NCI-H1930 (cell line): ENCODE results near the gene CLCNKA.

ENCODE experiments used
- DNase-seq, 2 experiments: peaks; one replicate each; lab custom pipeline; 2025; lab: John Stamatoyannopoulos, UW

CLCNKA gene

GRCh38 chr1:16063226-16063829, 41.5 kb downstream of the CLCNKA start:
- no peak for DNase-seq

- DNase-seq, result no peak
These were observed 42.1 kb downstream of the CLCNKA start for GRCh38 chr1:16063921-16064320.

GRCh38 chr1:16064536-16065268, 42.9 kb downstream of the CLCNKA start:
- DNase-seq, result no peak

GRCh38 chr1:16065269-16065576, 43.4 kb downstream of the CLCNKA start:
- DNase-seq, result no peak

- no peak for DNase-seq
These were observed 44.4 kb downstream of the CLCNKA start for GRCh38 chr1:16066245-16066644.

- no peak for DNase-seq
These were observed 45.4 kb downstream of the CLCNKA start for GRCh38 chr1:16067127-16067768.

- DNase-seq, result no peak
These were observed 46.1 kb downstream of the CLCNKA start for GRCh38 chr1:16067933-16068332.

- no peak for DNase-seq
These were observed 46.8 kb downstream of the CLCNKA start for GRCh38 chr1:16068356-16069270.

- DNase-seq, result no peak
These were observed 49.0 kb downstream of the CLCNKA start for GRCh38 chr1:16070640-16071355.

GRCh38 chr1:16071614-16072013, 49.8 kb downstream of the CLCNKA start:
- DNase-seq, result no peak

GRCh38 chr1:16072095-16072494, 50.3 kb downstream of the CLCNKA start:
- no peak for DNase-seq

GRCh38 chr1:16072616-16073484, 51.0 kb downstream of the CLCNKA start:
- peak in 1 of 2 experiments; percentile 15 for DNase-seq

GRCh38 chr1:16073490-16074119, 51.8 kb downstream of the CLCNKA start, which contains the start of gene FAM131C:
TSS of gene FAM131C (minus strand) at chr1:16073651. CDS start at chr1:16073442, 209 bp downstream.
- peak; percentile 40 to 41 for DNase-seq

- DNase-seq, result no peak
These were observed 52.4 kb downstream of the CLCNKA start for GRCh38 chr1:16074217-16074616.

GRCh38 chr1:16075337-16076030, 53.6 kb downstream of the CLCNKA start:
- DNase-seq, result no peak

- DNase-seq, result no peak
These were observed 54.4 kb downstream of the CLCNKA start for GRCh38 chr1:16076031-16076864.

- DNase-seq, result no peak
These were observed 55.0 kb downstream of the CLCNKA start for GRCh38 chr1:16076865-16077238.

- no peak for DNase-seq
These were observed 55.8 kb downstream of the CLCNKA start for GRCh38 chr1:16077406-16078245.
